ENCODE data around the gene C11orf54. TPM values are rescaled to one million over a fixed set of nuclear protein-coding genes. Genes with fewer than 3 reads are reported as not detected.

C11orf54 gene
- total RNA-seq, 2 donors from 2014 or later, result 19.6 to 25.5 TPM

DNA sequence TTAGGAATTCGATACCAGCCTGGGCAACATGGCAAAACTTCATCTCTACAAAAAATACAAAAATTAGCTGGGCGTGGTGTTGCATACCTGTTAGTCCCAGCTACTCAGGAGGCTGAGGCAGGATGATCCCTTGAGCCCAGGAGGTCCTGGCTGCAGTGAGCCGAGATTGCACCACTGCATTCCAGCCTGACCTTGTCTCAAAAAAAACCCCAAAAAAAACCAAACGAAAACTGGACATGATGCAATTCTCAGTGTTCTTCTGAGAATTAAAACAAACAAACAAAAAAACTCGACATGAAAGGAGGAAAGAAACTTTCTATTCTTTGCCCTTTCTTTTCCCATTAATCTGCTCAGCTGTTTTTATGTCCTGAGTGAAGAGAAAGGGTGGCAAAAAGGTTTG lies 50.0 kb downstream of the C11orf54 start:
- DNase-seq (ENCODE audit: low spot score) (no peak), ATAC-seq (no peak)
- no peaks in the 10 kb centered on the region for H3K27me3 Mint-ChIP-seq
- H3K27ac Mint-ChIP-seq, result no peak overlapping the region
- no peak overlapping the region for H3K4me3 Mint-ChIP-seq
- peaks cover 9 to 17% of the 10 kb centered on the region in 2 donors for H3K4me1 Mint-ChIP-seq (ENCODE audit: low read depth in 2 of 2)
- H3K9me3 Mint-ChIP-seq, result no peaks in the 10 kb centered on the region
- peaks cover 14% of the 10 kb centered on the region for H3K36me3 Mint-ChIP-seq

DNA sequence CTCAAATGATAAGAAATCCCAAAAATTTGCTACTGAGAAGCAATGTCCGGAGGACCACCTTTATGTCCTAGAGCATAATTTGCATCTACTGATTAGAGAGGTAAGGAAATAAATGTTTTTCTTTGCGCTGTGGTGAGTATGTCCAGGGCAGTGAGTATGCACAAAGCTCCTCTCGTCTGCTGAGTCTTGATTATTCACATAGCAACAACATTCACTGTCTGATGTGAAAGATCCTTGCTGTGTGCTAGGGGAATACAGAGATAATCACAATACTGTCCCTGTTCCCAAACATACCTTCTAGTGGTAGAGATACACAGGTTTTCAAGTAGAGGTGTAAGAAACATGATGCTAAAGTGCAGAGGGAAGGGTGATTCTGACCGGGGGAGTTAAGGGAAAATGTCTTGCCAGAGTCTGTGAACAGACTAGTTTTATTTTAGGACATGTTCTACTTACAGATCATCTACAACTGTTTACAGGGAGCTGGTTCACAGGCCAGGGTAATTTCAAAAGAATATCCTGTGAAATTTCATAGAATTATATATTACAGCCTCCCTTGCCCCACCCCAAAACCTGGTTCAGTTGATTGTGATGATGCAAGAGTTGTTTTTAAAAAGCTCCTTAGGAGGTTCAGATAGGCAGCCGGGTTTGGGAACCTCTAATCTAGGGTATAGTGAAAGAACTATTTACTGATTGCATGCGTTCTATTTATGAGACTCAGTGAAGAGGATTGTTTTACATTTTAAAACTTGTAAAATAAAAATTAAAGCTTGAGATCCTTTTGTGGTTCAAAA lies 55.2 kb downstream of the C11orf54 start:
- peaks cover 0 to 5% of the 10 kb centered on the region in 2 donors for H3K4me1 Mint-ChIP-seq (ENCODE audit: low read depth in 2 of 2)
- H3K27me3 Mint-ChIP-seq, result no peaks in the 10 kb centered on the region
- ATAC-seq, result no peak
- H3K9me3 Mint-ChIP-seq, result no peaks in the 10 kb centered on the region
- H3K36me3 Mint-ChIP-seq, result peaks cover 31% of the 10 kb centered on the region
- H3K27ac Mint-ChIP-seq, result no peak overlapping the region
- DNase-seq (ENCODE audit: low spot score), result no peak
- H3K4me3 Mint-ChIP-seq, result no peak overlapping the region

DNA sequence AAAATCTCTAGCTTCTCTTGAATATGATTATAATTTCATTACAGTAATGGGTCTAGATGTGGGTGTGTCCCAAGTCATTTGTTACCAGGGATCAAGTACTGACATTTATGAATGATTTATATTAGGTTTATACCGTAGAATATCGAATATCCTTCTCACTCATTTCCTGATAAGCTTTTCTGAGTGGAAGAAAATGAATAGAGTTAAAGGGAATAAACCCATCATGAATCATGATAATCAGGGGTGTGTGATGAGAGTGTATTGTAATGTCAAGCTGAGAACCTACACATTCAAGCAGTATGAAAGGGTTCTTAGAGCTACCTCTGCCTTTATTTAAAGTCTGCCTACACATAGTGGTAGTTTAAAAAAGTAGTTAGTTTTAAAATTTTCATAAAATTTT lies 59.9 kb downstream of the C11orf54 start:
- peaks cover 43% of the 10 kb centered on the region for H3K36me3 Mint-ChIP-seq
- H3K27me3 Mint-ChIP-seq, result no peaks in the 10 kb centered on the region
- ATAC-seq (no peak), DNase-seq (ENCODE audit: low spot score) (no peak)
- no peak overlapping the region for H3K4me3 Mint-ChIP-seq
- no peaks in the 10 kb centered on the region for H3K9me3 Mint-ChIP-seq
- no peak overlapping the region for H3K27ac Mint-ChIP-seq
- H3K4me1 Mint-ChIP-seq (ENCODE audit: low read depth in 2 of 2), result peaks cover under 1 to 4% of the 10 kb centered on the region in 2 donors

DNA sequence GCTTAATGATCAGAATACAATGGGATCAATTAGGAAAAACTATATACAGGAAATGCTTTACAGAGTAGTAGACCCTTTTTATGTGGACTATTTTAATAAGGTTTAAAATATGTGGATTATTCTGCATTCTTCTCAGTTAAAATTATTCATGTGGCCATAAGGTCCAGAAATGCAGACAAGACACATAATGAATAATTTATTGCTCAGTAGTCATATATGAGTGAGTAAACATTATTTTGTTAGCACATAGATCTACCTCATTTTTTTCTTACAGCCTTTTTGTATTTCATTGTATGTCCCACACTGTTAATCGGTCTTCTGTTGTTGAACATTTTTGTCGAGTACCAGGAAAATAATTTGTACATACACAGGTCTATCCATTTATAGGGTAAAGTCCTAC lies 63.4 kb downstream of the C11orf54 start:
- DNase-seq (ENCODE audit: low spot score), result no peak
- ATAC-seq, result no peak
- Mint-ChIP-seq H3K36me3 (peaks cover 32% of the 10 kb centered on the region), H3K4me1 (ENCODE audit: low read depth in 2 of 2) (peaks cover 0 to 5% of the 10 kb centered on the region in 2 donors), H3K27ac (no peak overlapping the region), H3K4me3 (no peak overlapping the region), H3K9me3 (no peaks in the 10 kb centered on the region), H3K27me3 (no peaks in the 10 kb centered on the region)

DNA sequence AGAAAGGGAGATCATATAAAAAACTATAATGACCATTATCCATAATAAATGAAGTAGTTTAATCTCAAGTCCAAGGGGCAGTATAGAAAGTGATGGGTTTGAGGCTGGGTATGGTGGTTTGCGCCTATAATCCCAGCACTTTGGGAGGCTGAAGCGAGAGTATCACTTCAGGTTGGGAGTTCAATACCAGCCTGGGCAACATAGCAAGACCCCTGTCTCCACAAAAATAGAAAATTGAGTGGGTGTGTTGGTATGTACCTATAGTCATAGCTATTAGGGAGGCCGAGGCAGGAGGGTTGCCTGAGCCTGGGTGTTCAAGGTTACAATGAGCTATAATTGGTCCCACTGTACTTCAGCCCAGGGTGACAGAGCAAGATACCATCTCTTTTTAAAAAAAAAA lies 66.5 kb downstream of the C11orf54 start:
- ATAC-seq (no peak), DNase-seq (ENCODE audit: low spot score) (no peak)
- Mint-ChIP-seq H3K27ac (no peak overlapping the region), H3K4me1 (ENCODE audit: low read depth in 2 of 2) (peaks cover 0 to 5% of the 10 kb centered on the region in 2 donors), H3K27me3 (no peaks in the 10 kb centered on the region), H3K4me3 (no peak overlapping the region), H3K36me3 (peaks cover 29% of the 10 kb centered on the region), H3K9me3 (no peaks in the 10 kb centered on the region)

DNA sequence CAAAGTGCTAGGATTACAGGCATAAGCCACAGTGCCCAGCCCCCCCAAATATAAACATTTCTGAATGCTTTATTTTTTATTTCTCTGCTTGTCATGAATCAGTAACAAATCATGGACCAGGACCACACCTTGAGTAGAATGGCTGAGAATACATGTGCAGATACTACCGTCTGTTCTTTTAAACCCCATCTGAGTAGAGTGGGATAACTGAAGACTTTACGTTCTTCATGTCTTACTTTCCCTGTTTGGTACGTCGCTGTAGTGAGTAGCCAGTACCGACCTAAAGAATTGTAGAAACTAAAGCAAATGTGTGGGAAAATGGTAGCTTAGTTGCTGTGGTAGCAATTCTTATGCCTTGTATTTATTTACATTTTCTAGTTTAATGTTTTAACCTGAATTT lies 72.5 kb downstream of the C11orf54 start:
- Mint-ChIP-seq H3K36me3 (peaks cover 4% of the 10 kb centered on the region), H3K27me3 (no peaks in the 10 kb centered on the region), H3K4me3 (no peak overlapping the region), H3K9me3 (no peaks in the 10 kb centered on the region), H3K4me1 (ENCODE audit: low read depth in 2 of 2) (peaks cover 0 to 3% of the 10 kb centered on the region in 2 donors), H3K27ac (no peak overlapping the region)
- no peak for DNase-seq (ENCODE audit: low spot score)
- no peak for ATAC-seq

Other genes starting within 250 kb of the C11orf54 start
- gene SMCO4, start 198.3 kb upstream of the C11orf54 start, total RNA-seq, result 10 to 100 TPM; 12.7 to 17.9 TPM
- gene CEP295, start 80.0 kb upstream of the C11orf54 start, total RNA-seq, result 10 to 100 TPM; 19.2 to 54.3 TPM
- 100 to 1,000 TPM; 146 to 329 TPM for gene TAF1D, start 177 bp upstream of the C11orf54 start, total RNA-seq
- gene MED17, start 42.6 kb downstream of the C11orf54 start, total RNA-seq, result 10 to 100 TPM; 47.7 to 60.6 TPM
- not detected for gene VSTM5, start 108.9 kb downstream of the C11orf54 start, total RNA-seq